Measurements from ENCODE around the gene ENGASE. TPM values are rescaled to one million over a fixed set of nuclear protein-coding genes. Genes with fewer than 3 reads are reported as not detected.

Gene ENGASE
- total and polyA plus RNA-seq, 2 of the 4 experiments (the other 2 are of a cell fraction) = 3.9 to 12.1 TPM

DNA sequence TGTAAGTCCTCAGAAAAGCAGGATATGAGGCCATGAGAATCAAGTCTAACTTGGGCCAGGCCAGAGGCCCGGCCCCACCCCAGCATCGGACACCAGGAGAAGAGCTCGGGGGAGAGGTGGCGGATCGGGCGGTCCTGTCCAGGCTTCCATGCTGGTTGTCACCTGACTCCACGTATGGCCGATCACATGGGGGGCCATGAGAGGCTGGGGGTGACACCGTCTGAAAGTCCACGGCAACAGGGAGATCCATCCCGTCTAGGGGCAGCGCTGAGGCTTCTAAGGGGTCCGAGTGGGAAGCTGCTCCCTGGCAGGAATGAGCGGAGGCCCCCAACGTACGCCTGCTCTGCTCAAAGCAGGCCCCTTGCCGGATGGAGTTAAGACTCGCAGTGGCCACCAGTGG is 25.8 kb downstream of the ENGASE start:
- Histone ChIP-seq H3K9me3 (ENCODE audit: control insufficient read depth, insufficient read depth, low read length) (no peaks in the 10 kb centered on the region), H3K4me2 (ENCODE audit: low read depth, low read length) (no peak overlapping the region), H4K5ac (ENCODE audit: low read depth, low read length) (no peak overlapping the region), H3K4me3 (ENCODE audit: insufficient read depth, low read depth, low read length) (no peak overlapping the region), H4K20me1 (ENCODE audit: insufficient read depth, low read length) (no peaks in the 10 kb centered on the region), H3K36me3 (ENCODE audit: control insufficient read depth, insufficient read depth, low read length) (no peaks in the 10 kb centered on the region), H3K79me1 (ENCODE audit: low read depth in 1 of 2, low read length in 2 of 2) (no peaks in the 10 kb centered on the region), H3K14ac (replicated peaks; ENCODE audit: low read depth, low read length) (no peak overlapping the region), H3K4ac (ENCODE audit: low read depth, low read length) (no peak overlapping the region), H2BK5ac (ENCODE audit: low read depth, low read length, poor library complexity, severe bottlenecking) (no peak overlapping the region), H2BK20ac (ENCODE audit: low read depth, low read length) (no peak overlapping the region), H4K8ac (ENCODE audit: low read depth in 2 of 2, low read length in 2 of 2) (no peak overlapping the region), H3K27ac (ENCODE audit: insufficient read depth, low read length) (no peak overlapping the region), H3K56ac (ENCODE audit: extremely low read depth, insufficient read depth, low read length) (no peak overlapping the region), H2AK9ac (replicated peaks; ENCODE audit: low read depth, low read length, poor library complexity) (no peak overlapping the region), H4K91ac (ENCODE audit: insufficient read depth, low read depth, low read length) (no peak overlapping the region), H3K18ac (ENCODE audit: low read depth, low read length) (no peak overlapping the region), H2AK5ac (ENCODE audit: low read depth, low read length) (no peak overlapping the region), H3K4me1 (ENCODE audit: control insufficient read depth, insufficient read depth, low read length) (no peaks in the 10 kb centered on the region), H2BK15ac (ENCODE audit: low read depth, low read length) (no peak overlapping the region), H2BK120ac (ENCODE audit: low read depth, low read length) (no peak overlapping the region), H3K23ac (ENCODE audit: low read depth, low read length) (no peak overlapping the region), H3K9me1 (ENCODE audit: insufficient read depth, low read length) (no peaks in the 10 kb centered on the region), H3K9ac (ENCODE audit: low read depth, low read length) (no peak overlapping the region), H2AFZ (replicated peaks; ENCODE audit: low read length, poor library complexity) (no peak overlapping the region), H3K27me3 (ENCODE audit: control insufficient read depth, insufficient read depth, low read length) (peaks cover 84% of the 10 kb centered on the region)
- dilution Hi-C loops (cut with HindIII; ENCODE audit: low sequenced_read_pairs, unreplicated experiment) = no loop called here
- ChIA-PET CTCF (no interaction called here), POLR2A (ENCODE audit: unreplicated experiment) (no interaction called here)
- BruUV-seq (replicated peaks) = no TSS peak
- DNase-seq (no peak), ATAC-seq (ENCODE audit: low read depth) (no peak)
- in situ Hi-C loops (cut with MboI; ENCODE audit: low sequenced_read_pairs) = no loop called here
- WGBS, 2 experiments (ENCODE audit: extremely low coverage in 2 of 2, insufficient read length in 1 of 2) = 53% methylated on average over 17 of the region's 18 CpGs; no CpG with 5 or more reads in 1 of the 2 experiments
- intact Hi-C loops (cut with micrococcal nuclease) = no loop called here
- TF ChIP-seq POLR2A (IDR thresholded peaks at IDR 0.05; ENCODE audit: low read depth, low read length) = no peak
